IMR-90 (cell line): ENCODE measurements around the gene TSPYL1. TPM values are rescaled to one million over a fixed set of nuclear protein-coding genes. Genes with fewer than 3 reads are reported as not detected.
A peak's percentile ranks its signal among the peaks of the same experiment; 100 is the strongest.

ENCODE experiments used
- ATAC-seq: fragments of 200-7000 bp; cut with Tn5 transposase; 2 replicates; pipeline ENCODE4 v1.9.1; 2020; ENCODE audit warnings: low read depth, mild to moderate bottlenecking, moderate library complexity
- BruUV-seq: library from RNA; stranded (reverse); fragments of 400-500 nt; replicated peaks from 2 replicates; lab custom pipeline; 2021; lab: Mats Ljungman, UMichigan
- CTCF ChIA-PET: fragments of 300-600 bp; formaldehyde crosslinking; extraction: SDS; loops from one replicate; lab custom pipeline; 2021; ENCODE audit warnings: antibody characterized with exemption; lab: Yijun Ruan, JAX
- POLR2A ChIA-PET: fragments of 300-600 bp; sonication (Branson Sonifier 250); formaldehyde crosslinking; loops from one replicate; lab custom pipeline; 2022; ENCODE audit warnings: antibody characterized with exemption; ENCODE audit not compliant: unreplicated experiment; lab: Charles Lee
- DNase-seq: peaks from one replicate; pipeline ENCODE4 v3.0.0; 2013
- H2AFZ ChIP-seq: replicated peaks from 2 replicates; pipeline ENCODE3; 2013; ENCODE audit warnings: low read length, mild to moderate bottlenecking; ENCODE audit not compliant: poor library complexity
- H2AK5ac ChIP-seq: 2 replicates; pipeline ENCODE4 v1.6.1; 2013; ENCODE audit warnings: low read depth, low read length, inconsistent platforms
- H2AK9ac ChIP-seq: replicated peaks from 2 replicates; pipeline ENCODE3; 2013; ENCODE audit warnings: mild to moderate bottlenecking, low read depth, low read length, moderate library complexity; ENCODE audit not compliant: poor library complexity
- H2BK120ac ChIP-seq: 2 replicates; pipeline ENCODE4 v1.6.1; 2013; ENCODE audit warnings: low read depth, low read length, inconsistent platforms
- H2BK15ac ChIP-seq: 3 replicates; pipeline ENCODE4 v1.6.1; 2013; ENCODE audit warnings: low read depth, low read length, inconsistent platforms
- H2BK20ac ChIP-seq: 2 replicates; pipeline ENCODE4 v1.6.1; 2013; ENCODE audit warnings: low read depth, mild to moderate bottlenecking, inconsistent platforms, low read length, moderate library complexity
- H2BK5ac ChIP-seq: 2 replicates; pipeline ENCODE4 v1.6.1; 2013; ENCODE audit warnings: mild to moderate bottlenecking, low read depth, low read length, inconsistent platforms; ENCODE audit not compliant: poor library complexity, severe bottlenecking
- H3K14ac ChIP-seq: replicated peaks from 2 replicates; pipeline ENCODE4 v1.6.1; 2013; ENCODE audit warnings: low read depth, low read length, inconsistent platforms
- H3K18ac ChIP-seq: 2 replicates; pipeline ENCODE4 v1.6.1; 2013; ENCODE audit warnings: low read depth, low read length, control low read depth
- H3K23ac ChIP-seq: 2 replicates; pipeline ENCODE4 v1.6.1; 2013; ENCODE audit warnings: low read depth, low read length, inconsistent platforms
- H3K27ac ChIP-seq: 2 replicates; pipeline ENCODE4 v1.5.1; 2013; ENCODE audit warnings: mild to moderate bottlenecking, control low read depth, low read length; ENCODE audit not compliant: insufficient read depth
- H3K27me3 ChIP-seq: 2 replicates; pipeline ENCODE4 v1.6.1; 2013; ENCODE audit warnings: low read length; ENCODE audit not compliant: control insufficient read depth, insufficient read depth
- H3K36me3 ChIP-seq: 2 replicates; pipeline ENCODE4 v1.6.1; 2013; ENCODE audit warnings: low read length, mixed read lengths; ENCODE audit not compliant: control insufficient read depth, insufficient read depth
- H3K4ac ChIP-seq: 2 replicates; pipeline ENCODE4 v1.6.1; 2013; ENCODE audit warnings: low read depth, low read length, inconsistent platforms
- H3K4me1 ChIP-seq: 2 replicates; pipeline ENCODE4 v1.6.1; 2013; ENCODE audit warnings: low read length, mixed read lengths; ENCODE audit not compliant: control insufficient read depth, insufficient read depth
- H3K4me2 ChIP-seq: 2 replicates; pipeline ENCODE4 v1.6.1; 2013; ENCODE audit warnings: low read depth, mild to moderate bottlenecking, control low read depth, low read length, moderate library complexity
- H3K4me3 ChIP-seq: 2 replicates; pipeline ENCODE4 v1.5.1; 2013; ENCODE audit warnings: low read depth, mild to moderate bottlenecking, control low read depth, low read length, moderate library complexity; ENCODE audit not compliant: insufficient read depth
- H3K56ac ChIP-seq: 2 replicates; pipeline ENCODE4 v1.6.1; 2013; ENCODE audit warnings: low read length, inconsistent platforms; ENCODE audit not compliant: insufficient read depth; ENCODE audit errors: extremely low read depth
- H3K79me1 ChIP-seq, 2 experiments: 2 replicates each; pipeline ENCODE4 v1.6.1; 2013; ENCODE audit warnings: low read length in 2 of 2, inconsistent platforms in 1 of 2, low read depth in 1 of 2
- H3K9ac ChIP-seq: 2 replicates; pipeline ENCODE4 v1.6.1; 2013; ENCODE audit warnings: low read depth, low read length, control low read depth
- H3K9me1 ChIP-seq: 2 replicates; pipeline ENCODE4 v1.6.1; 2013; ENCODE audit warnings: low read length, inconsistent platforms; ENCODE audit not compliant: insufficient read depth
- H3K9me3 ChIP-seq: 2 replicates; pipeline ENCODE4 v1.6.1; 2013; ENCODE audit warnings: low read length; ENCODE audit not compliant: control insufficient read depth, insufficient read depth
- H4K20me1 ChIP-seq: 2 replicates; pipeline ENCODE4 v1.6.1; 2013; ENCODE audit warnings: low read length, inconsistent platforms; ENCODE audit not compliant: insufficient read depth
- H4K5ac ChIP-seq: 2 replicates; pipeline ENCODE4 v1.6.1; 2013; ENCODE audit warnings: mild to moderate bottlenecking, low read depth, low read length, control low read depth
- H4K8ac ChIP-seq, 2 experiments: 2 replicates each; pipeline ENCODE4 v1.6.1; 2013; ENCODE audit warnings: low read depth in 2 of 2, low read length in 2 of 2, control low read depth in 1 of 2, inconsistent platforms in 1 of 2
- H4K91ac ChIP-seq: 2 replicates; pipeline ENCODE4 v1.6.1; 2013; ENCODE audit warnings: low read depth, low read length, inconsistent platforms; ENCODE audit not compliant: insufficient read depth
- BHLHE40 ChIP-seq: fragments of 150-350 bp; IDR thresholded peaks from 2 replicates; pipeline ENCODE4 v1.6.1; 2016; ENCODE audit warnings: mild to moderate bottlenecking, low read depth, low read length
- CEBPB ChIP-seq: IDR thresholded peaks from 2 replicates; pipeline ENCODE4 v1.6.1; 2012; ENCODE audit warnings: low read depth, low read length, improper control_type of control experiment
- CHD1 ChIP-seq: IDR thresholded peaks from 2 replicates; pipeline ENCODE4 v1.6.1; 2012; ENCODE audit warnings: low read depth, low read length, improper control_type of control experiment
- ELK1 ChIP-seq: fragments of 150-350 bp; IDR thresholded peaks from 2 replicates; pipeline ENCODE4 v1.6.1; 2016; ENCODE audit warnings: low read depth, mild to moderate bottlenecking, low read length, moderate library complexity, borderline replicate concordance
- FOS ChIP-seq: fragments of 150-350 bp; IDR thresholded peaks from 2 replicates; pipeline ENCODE4 v1.6.1; 2016; ENCODE audit warnings: low read depth, low read length
- MAFK ChIP-seq: IDR thresholded peaks from 2 replicates; pipeline ENCODE4 v1.6.1; 2012; ENCODE audit warnings: low read depth, low read length, improper control_type of control experiment
- MAZ ChIP-seq: IDR thresholded peaks from 2 replicates; pipeline ENCODE4 v1.6.1; 2012; ENCODE audit warnings: low read depth, mild to moderate bottlenecking, low read length, improper control_type of control experiment, moderate library complexity, borderline replicate concordance
- MXI1 ChIP-seq: IDR thresholded peaks from 2 replicates; pipeline ENCODE4 v1.6.1; 2012; ENCODE audit warnings: low read depth, mild to moderate bottlenecking, low read length, moderate library complexity, borderline replicate concordance
- NFE2L2 ChIP-seq: fragments of 150-350 bp; IDR thresholded peaks from 2 replicates; pipeline ENCODE4 v1.6.1; 2016; ENCODE audit warnings: low read depth, mild to moderate bottlenecking, low read length
- POLR2A ChIP-seq: IDR thresholded peaks from 2 replicates; pipeline ENCODE4 v1.6.1; 2012; ENCODE audit warnings: mild to moderate bottlenecking, low read depth, low read length
- RAD21 ChIP-seq: IDR thresholded peaks from 2 replicates; pipeline ENCODE4 v1.6.1; 2012; ENCODE audit warnings: low read length, improper control_type of control experiment
- RCOR1 ChIP-seq: IDR thresholded peaks from 2 replicates; pipeline ENCODE4 v1.6.1; 2012; ENCODE audit warnings: mild to moderate bottlenecking, low read length, improper control_type of control experiment; ENCODE audit not compliant: insufficient replicate concordance
- RFX5 ChIP-seq: IDR thresholded peaks from 2 replicates; pipeline ENCODE4 v1.8.0; 2012; ENCODE audit warnings: low read depth, mild to moderate bottlenecking, low read length, moderate library complexity
- SMC3 ChIP-seq: fragments of 150-350 bp; IDR thresholded peaks from 2 replicates; pipeline ENCODE4 v1.6.1; 2016; ENCODE audit warnings: low read depth, mild to moderate bottlenecking, antibody characterized with exemption, low read length, moderate library complexity
- USF2 ChIP-seq: fragments of 150-350 bp; IDR thresholded peaks from 2 replicates; pipeline ENCODE4 v1.6.1; 2017; ENCODE audit warnings: mild to moderate bottlenecking, antibody characterized with exemption, low read length, low read depth
- WGBS, 2 experiments: methylation state at CpG; one replicate each; pipeline versions ENCODE4 v1.1.5 to v1.1.7; 2013; ENCODE audit warnings: missing lambda C conversion rate in 2 of 2; ENCODE audit not compliant: insufficient read length in 1 of 2; ENCODE audit errors: extremely low coverage in 2 of 2; 5-methylcytosine and 5-hydroxymethylcytosine counted together
- dilution Hi-C: fragments of 300-500 bp; cut with HindIII; formaldehyde crosslinking; loops from one replicate; pipeline ENCODE4 v1.14.3; 2018; ENCODE audit warnings: low sequenced_read_pairs; ENCODE audit not compliant: unreplicated experiment
- in situ Hi-C: fragments of 300-500 bp; cut with MboI; formaldehyde crosslinking; loops from 3 replicates; pipeline ENCODE4 v1.14.3; 2019; ENCODE audit warnings: low sequenced_read_pairs, inconsistent platforms, mixed read lengths
- intact Hi-C: fragments of 100-400 bp; cut with micrococcal nuclease; formaldehyde crosslinking; loops from 2 replicates; pipeline ENCODE4 v1.10.0; 2022
- polyA plus RNA-seq, 3 experiments: library from polyadenylated mRNA; depleted of rRNA; stranded (reverse); fragments of >200 nt; gene quantifications; 2 replicates each; pipeline ENCODE4 v1.2.3, GENCODE V29; 2012; ENCODE audit warnings: low replicate concordance in 1 of 3
- total RNA-seq: library from RNA; depleted of rRNA; stranded (reverse); fragments of >200 nt; gene quantifications from 2 replicates; pipeline ENCODE4 v1.2.3, GENCODE V29; 2012
- TF ChIP-seq, protein P1 (sequence below): conservative IDR thresholded peaks from 2 replicates; pipeline ENCODE4 v1.5.1; 2012; ENCODE audit warnings: mild to moderate bottlenecking, low read depth, low read length, improper control_type of control experiment

The TSPYL1 gene
- total and polyA plus RNA-seq, 2 of the 4 experiments (the other 2 are of a cell fraction), result 32.4 to 111 TPM

GRCh38 chr6:116278481-116278829 is 1.3 kb downstream of the TSPYL1 start:
- no peak overlapping the region for H2AK9ac ChIP-seq
- no peak for TF ChIP-seq RAD21
- TF ChIP-seq POLR2A, result no peak
- TF ChIP-seq BHLHE40, result no peak
- TF ChIP-seq RCOR1, result no peak
- no peak for TF ChIP-seq USF2
- TF ChIP-seq MAZ, result no peak
- no peak for TF ChIP-seq RFX5
- TF ChIP-seq FOS, result no peak
- no peak for TF ChIP-seq MAFK
- TF ChIP-seq MXI1, result no peak
- TF ChIP-seq ELK1, result no peak
- no peak for TF ChIP-seq SMC3
- TF ChIP-seq CEBPB, result no peak
- no peak for TF ChIP-seq NFE2L2
- no peak for TF ChIP-seq CHD1
- TF ChIP-seq, protein P1, sequence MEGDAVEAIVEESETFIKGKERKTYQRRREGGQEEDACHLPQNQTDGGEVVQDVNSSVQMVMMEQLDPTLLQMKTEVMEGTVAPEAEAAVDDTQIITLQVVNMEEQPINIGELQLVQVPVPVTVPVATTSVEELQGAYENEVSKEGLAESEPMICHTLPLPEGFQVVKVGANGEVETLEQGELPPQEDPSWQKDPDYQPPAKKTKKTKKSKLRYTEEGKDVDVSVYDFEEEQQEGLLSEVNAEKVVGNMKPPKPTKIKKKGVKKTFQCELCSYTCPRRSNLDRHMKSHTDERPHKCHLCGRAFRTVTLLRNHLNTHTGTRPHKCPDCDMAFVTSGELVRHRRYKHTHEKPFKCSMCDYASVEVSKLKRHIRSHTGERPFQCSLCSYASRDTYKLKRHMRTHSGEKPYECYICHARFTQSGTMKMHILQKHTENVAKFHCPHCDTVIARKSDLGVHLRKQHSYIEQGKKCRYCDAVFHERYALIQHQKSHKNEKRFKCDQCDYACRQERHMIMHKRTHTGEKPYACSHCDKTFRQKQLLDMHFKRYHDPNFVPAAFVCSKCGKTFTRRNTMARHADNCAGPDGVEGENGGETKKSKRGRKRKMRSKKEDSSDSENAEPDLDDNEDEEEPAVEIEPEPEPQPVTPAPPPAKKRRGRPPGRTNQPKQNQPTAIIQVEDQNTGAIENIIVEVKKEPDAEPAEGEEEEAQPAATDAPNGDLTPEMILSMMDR, result no peak
- peak overlapping the region; percentile 91 for H3K14ac ChIP-seq
- BruUV-seq, result no TSS peak
- peaks cover 0 to 33% of the 10 kb centered on the region in 2 experiments; a peak in 3 of 4 replicates for H3K79me1 ChIP-seq
- ChIA-PET POLR2A (no interaction called here), CTCF (interaction anchor here (1.5 to 3.5 kb wide), 3 partner anchors 10 to 282 kb away, joined by 3 to 20 read pairs (median 9); no protein-coding TSS in a partner anchor)
- H3K4ac ChIP-seq, result peak overlapping the region; percentile 93; the same call in 1 of the 2 replicates
- no peak overlapping the region for H4K91ac ChIP-seq
- peaks cover 6% of the 10 kb centered on the region for H3K4me1 ChIP-seq
- WGBS, 2 experiments, result no CpG with 5 or more reads among the region's 11 CpGs
- no peaks in the 10 kb centered on the region for H3K27me3 ChIP-seq
- H2BK120ac ChIP-seq, result no peak overlapping the region
- H3K27ac ChIP-seq, result no peak overlapping the region
- H2BK20ac ChIP-seq, result no peak overlapping the region
- in situ Hi-C loops, result loop anchor here (25.0 kb wide), 1 partner anchor 159 kb away; no protein-coding TSS in a partner anchor
- peak overlapping the region; percentile 73 for H3K4me2 ChIP-seq
- H4K8ac ChIP-seq, result peak overlapping the region; percentile 47 to 87; a peak in 2 of 4 replicates
- H2AFZ ChIP-seq, result peak overlapping the region; percentile 35
- H3K18ac ChIP-seq, result no peak overlapping the region
- H2BK15ac ChIP-seq, result no peak overlapping the region
- peak overlapping the region; percentile 71; the same call in 1 of the 2 replicates for H3K56ac ChIP-seq
- H3K23ac ChIP-seq, result peak overlapping the region; percentile 92; the same call in 1 of the 2 replicates
- no peaks in the 10 kb centered on the region for H3K9me3 ChIP-seq
- peaks cover 9% of the 10 kb centered on the region for H3K36me3 ChIP-seq
- H3K4me3 ChIP-seq, result peak overlapping the region; percentile 87
- peak overlapping the region; percentile 95; the same call in 1 of the 2 replicates for H3K9ac ChIP-seq
- intact Hi-C loops, result loop anchor here (2.0 kb wide), 1 partner anchor 282 kb away; no protein-coding TSS in a partner anchor
- H2AK5ac ChIP-seq, result 0 out of 2 replicates have a peak overlapping the region, but pooled peaks have one; percentile 14
- ATAC-seq, result no peak
- dilution Hi-C loops, result no loop called here
- peaks cover 5% of the 10 kb centered on the region for H3K9me1 ChIP-seq
- H2BK5ac ChIP-seq, result peak overlapping the region; percentile 87
- peaks cover 27% of the 10 kb centered on the region for H4K20me1 ChIP-seq
- DNase-seq, result no peak
- no peak overlapping the region for H4K5ac ChIP-seq
